NCI-H345 treated with DMSO at 0.1 percent for 48 hours (cell line): ENCODE data around the gene TSHZ2.
"Not testable (repeated sequence)": the region's sequence is repeated elsewhere in the genome, so short reads cannot be mapped to it uniquely, and the experiment has no call there.

ENCODE experiments used
- DNase-seq: peaks from one replicate; lab custom pipeline; 2025; ENCODE audit not compliant: unreplicated experiment; lab: John Stamatoyannopoulos, UW

Gene TSHZ2

GRCh38 chr20:53428588-53428987 is 456.4 kb downstream of the TSHZ2 start:
- no peak for DNase-seq

DNA sequence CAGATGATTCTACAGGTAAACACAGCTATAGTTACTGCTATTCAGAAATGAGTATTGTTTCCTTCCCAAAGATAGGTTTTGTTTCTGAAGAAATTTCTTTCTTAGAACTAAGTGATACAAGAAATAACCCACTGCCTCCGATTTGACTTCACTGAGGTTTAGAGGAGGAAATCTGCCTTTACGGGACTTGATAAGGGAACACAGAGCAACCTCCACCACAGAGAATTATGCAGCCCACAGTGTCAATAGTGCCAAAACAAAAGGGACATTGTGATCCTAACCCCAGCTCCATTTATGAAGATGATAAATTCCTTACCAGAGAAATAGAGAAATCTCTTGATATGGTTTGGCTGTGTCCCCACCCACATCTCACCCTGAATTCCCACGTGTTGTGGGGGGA is 456.8 kb downstream of the TSHZ2 start:
- no peak for DNase-seq

- no peak for DNase-seq
These were observed 462.5 kb downstream of the TSHZ2 start for GRCh38 chr20:53434662-53435061.

GRCh38 chr20:53436927-53437326 is 464.8 kb downstream of the TSHZ2 start:
- DNase-seq, result not testable (repeated sequence)

DNA sequence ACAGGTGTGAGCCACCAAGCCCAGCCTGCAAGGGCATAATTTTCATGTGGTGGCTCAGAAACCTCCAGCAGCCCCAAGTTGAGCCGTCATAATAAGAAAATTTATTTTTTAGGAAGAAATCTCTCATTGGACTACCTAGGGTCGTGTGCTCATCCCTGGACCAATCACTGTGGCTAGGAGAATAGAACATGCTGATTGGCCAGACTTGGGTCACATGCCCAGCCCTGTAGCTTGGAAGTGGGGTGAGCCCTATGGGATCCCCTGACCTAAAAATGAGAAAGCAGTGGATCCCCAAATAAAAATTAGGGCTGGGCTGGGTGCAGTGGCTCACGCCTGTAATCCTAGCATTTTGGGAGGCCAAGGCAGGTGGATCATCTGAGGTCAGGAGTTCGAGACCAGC is 466.2 kb downstream of the TSHZ2 start:
- no peak for DNase-seq

- no peak for DNase-seq
These were observed 466.9 kb downstream of the TSHZ2 start for GRCh38 chr20:53439046-53439445.

DNA sequence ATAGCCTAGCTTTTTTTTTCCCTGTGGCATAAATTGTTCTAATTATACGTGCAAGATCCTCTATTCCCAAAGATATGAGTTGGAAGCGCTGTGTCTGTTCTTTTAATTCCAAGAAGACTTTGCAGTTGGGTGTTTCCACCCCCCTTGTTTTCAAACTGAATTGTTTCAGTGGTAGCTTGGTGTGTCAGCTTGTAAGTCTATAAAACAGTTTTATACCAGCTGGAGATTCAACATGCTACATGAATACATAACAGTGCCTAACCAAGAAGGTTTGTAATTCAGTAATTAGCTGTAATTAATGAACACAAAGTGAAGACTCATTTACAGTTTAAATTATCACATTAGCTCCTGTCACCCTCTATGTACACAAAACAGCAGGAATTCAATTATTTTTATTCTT is 467.5 kb downstream of the TSHZ2 start:
- no peak for DNase-seq

DNA sequence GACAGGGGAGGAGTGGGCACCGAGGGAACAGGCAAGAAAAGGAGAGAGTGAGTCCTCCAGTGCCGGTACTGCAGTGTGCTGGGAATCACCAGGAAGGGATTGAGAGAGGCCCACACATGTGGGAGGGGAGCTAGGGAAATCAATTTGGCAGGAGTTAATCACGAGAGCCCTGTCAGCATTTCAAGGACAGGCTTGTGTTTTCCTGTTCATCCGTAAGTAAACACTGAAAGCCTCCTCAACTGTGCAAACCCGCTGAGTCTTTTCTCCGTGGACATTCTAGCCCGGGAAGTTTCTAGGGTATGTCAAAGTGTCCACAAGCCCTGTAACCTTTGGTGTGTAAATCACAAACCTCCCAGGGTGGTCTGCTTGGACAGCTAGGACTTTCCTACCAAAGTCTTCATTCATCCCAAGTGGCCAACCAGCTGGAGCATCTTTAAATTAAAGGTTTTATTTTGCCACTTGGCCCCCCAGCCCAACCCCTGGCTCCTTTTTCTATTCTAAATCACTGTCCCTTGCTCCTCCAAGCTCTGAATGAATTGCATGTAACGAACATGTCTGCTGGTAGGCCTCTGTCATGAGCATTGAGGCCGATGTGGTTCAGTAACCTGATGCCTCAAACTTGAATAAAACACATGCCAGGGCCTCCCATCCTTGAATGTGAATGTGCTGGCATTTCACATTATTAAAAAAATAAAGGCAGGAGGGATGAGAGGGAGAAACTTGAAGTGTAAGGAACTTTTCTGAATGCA is 472.4 kb downstream of the TSHZ2 start:
- no peak for DNase-seq

DNA sequence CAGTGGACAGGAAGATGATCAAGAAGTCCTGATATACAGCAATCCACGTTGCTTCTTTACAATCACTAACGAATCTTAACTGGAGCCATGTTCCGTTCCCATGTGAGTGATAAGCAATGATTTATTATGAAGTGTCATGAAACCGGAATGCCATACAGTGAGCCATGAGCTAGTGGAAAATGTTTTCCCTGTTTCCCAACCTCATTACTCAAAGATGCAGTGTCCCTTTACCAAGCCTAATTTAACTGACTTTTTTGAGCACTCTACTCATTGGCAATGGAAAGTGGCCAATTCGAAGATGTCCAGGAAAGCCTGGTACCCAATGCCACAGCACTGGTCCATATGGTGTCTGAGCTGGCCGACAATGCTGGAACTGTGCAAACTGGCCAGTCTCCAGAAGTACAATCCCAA is 473.2 kb downstream of the TSHZ2 start:
- no peak for DNase-seq

- DNase-seq, result no peak
These were observed 473.8 kb downstream of the TSHZ2 start for GRCh38 chr20:53445932-53446331.

DNA sequence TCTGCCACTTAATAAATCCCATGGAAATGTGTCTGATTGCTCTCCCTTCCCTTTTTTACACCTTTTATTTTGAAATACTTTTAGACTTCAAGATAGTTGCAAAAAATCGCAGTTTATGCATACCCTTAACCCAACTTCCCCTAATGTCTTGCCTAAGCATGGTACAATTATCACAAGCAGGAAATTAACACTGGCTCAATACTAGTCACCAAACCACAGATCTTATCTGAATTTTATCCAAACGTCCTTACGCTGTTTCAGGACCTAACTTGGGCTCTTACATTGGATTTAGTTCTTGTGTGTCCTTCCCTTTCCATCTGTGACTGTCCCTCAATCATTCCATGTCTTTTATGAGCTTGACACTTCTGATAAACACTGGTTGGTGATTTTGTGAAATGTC is 475.2 kb downstream of the TSHZ2 start:
- DNase-seq, result no peak

DNA sequence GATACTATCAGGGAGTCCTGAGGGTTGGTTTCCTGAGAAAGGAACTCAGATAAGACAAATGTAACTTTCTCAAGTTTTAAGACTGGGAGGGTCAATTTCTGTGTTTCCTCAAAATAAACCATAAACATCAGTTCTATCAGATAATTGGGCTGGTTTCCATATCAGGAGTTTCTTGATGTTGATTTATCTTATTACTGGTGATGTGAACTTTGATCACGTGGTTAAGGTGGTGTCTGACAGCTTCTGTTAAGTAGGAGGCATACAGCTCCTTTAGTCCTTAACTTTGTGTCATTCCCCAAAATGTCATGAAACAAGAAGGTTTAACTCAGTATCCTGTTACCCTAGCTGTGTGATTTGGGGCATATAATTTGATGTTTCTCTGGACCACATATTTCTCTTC is 476.3 kb downstream of the TSHZ2 start:
- DNase-seq, result no peak

DNA sequence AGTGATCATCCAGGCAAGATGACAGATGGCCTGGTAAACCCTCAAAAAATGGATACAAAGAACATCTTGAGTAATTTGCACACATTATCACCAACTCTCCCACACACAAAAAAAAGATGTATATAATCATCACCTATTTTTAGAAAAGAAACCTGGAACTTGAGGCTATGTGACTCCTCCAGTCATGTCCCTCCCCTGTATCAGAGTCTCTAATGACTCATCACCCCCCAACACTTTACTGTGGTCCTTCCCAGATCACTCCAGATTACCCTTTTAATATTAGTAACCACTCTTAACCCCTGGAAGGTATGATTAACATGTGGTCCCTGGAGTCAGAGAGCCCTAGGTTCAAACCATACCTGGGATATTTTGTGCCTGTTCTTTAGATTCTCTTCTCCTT is 476.7 kb downstream of the TSHZ2 start:
- no peak for DNase-seq

GRCh38 chr20:53453076-53453475 is 480.9 kb downstream of the TSHZ2 start:
- DNase-seq, result no peak

- no peak for DNase-seq
These were observed 482.6 kb downstream of the TSHZ2 start for GRCh38 chr20:53454675-53455276.

GRCh38 chr20:53463101-53463972 is 491.2 kb downstream of the TSHZ2 start:
- no peak for DNase-seq

- DNase-seq, result no peak
These were observed 494.1 kb downstream of the TSHZ2 start for GRCh38 chr20:53466279-53466678.

GRCh38 chr20:53468587-53468986 is 496.4 kb downstream of the TSHZ2 start:
- no peak for DNase-seq

GRCh38 chr20:53472859-53473258 is 500.7 kb downstream of the TSHZ2 start:
- DNase-seq, result not testable (repeated sequence)

GRCh38 chr20:53480913-53481312 is 508.8 kb downstream of the TSHZ2 start:
- no peak for DNase-seq

DNA sequence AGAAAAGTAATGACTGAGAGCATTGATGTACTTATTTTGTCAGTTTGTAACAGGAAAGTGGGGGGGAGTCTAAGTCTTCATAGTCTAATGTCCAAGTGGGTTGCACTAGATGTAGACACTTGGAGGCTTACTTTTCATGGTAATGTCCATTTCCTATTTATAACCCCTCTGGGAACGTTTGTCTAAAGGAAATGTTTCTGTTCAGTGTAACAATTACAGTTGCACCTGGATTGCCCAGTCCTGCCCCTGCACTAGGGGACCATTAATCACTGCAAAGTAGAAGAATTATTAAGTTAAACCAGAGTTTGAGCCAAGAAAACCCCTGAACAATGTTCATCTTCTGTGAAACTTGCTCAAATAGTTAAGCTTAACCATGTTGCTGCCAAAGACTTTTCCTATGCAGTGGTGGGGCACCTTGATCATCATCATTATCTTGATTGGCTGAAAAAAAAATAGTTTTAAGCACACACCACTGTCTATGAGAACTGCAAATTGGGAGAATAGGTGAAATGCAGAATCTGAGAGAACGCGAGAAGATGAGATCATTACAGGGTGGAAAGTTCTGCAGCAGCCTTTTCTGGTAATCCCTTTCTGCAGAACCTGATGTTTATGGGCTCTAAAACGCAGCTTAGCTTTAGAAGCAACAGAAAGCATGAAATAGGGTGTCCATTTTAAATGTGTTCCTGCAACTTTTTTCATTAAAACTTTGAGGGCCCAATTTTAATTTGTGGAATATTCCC is 515.5 kb downstream of the TSHZ2 start:
- DNase-seq, result no peak
